Measurements from ENCODE around the gene TMEM11. TPM values are rescaled to one million over a fixed set of nuclear protein-coding genes. Genes with fewer than 3 reads are reported as not detected.
"Not testable (repeated sequence)": the region's sequence is repeated elsewhere in the genome, so short reads cannot be mapped to it uniquely, and the experiment has no call there.

TMEM11 gene
- total RNA-seq, 2 experiments from 2014 or later: 28.9 to 40.4 TPM

DNA sequence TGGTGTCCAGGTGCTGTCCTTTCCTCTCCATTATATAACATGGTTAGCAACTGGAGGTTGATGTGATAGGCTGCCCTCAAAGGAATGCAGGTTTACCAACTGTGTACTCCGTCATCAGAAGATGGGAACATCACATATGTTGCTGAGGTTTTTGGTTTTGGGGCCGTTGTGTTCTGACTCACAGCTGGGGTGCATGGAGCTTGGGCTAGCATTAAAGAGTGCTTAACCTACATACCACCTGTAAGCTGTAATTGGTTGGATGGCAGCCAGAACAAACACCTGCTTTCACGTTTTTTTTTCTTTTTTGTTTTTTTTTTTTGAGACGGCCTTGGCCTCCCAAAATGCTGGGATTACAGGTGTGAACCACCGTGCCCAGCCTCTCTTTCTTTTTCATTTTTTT is 20.9 kb downstream of the TMEM11 start:
- Mint-ChIP-seq H3K27me3 (no peaks in the 10 kb centered on the region), H3K4me3 (no peak overlapping the region), H3K4me1 (no peaks in the 10 kb centered on the region), H3K27ac (no peak overlapping the region), H3K36me3 (ENCODE audit: low read depth) (peaks cover 33% of the 10 kb centered on the region), H3K9me3 (ENCODE audit: low read depth) (no peaks in the 10 kb centered on the region)
- DNase-seq (peak; percentile 22), ATAC-seq (peak; percentile 42)
- ChIA-PET CTCF (interaction anchor here (1.1 kb wide), 1 partner anchor 312 kb away, joined by 3 read pairs; no protein-coding TSS in a partner anchor), POLR2A (interaction anchor here (0.6 kb wide), 1 partner anchor 248 kb away, joined by 8 read pairs; no protein-coding TSS in a partner anchor)
- intact Hi-C loops (cut with DNase I, micrococcal nuclease): no loop called here

DNA sequence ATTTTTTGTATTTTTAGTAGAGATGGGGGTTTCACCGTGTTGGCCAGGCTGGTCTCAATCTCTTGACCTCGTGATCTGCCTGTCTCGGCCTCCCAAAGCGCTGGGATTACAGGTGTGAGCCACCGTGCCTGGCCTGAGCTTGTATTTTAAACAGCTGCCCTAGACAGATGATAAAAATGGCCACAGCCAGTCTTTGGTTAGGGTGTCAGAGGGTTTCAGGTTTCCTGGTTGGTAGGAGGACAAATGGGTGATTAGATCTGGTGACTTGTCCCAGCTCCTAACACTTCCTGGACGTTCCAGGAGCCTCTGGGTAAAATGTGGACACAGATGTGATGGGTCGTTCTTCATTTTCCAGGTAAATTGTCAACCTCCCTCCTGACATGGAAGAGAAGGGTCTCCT is 21.5 kb downstream of the TMEM11 start:
- H3K27ac Mint-ChIP-seq; H3K4me3 Mint-ChIP-seq; H3K27me3 Mint-ChIP-seq; ATAC-seq; H3K4me1 Mint-ChIP-seq; intact Hi-C loops (cut with DNase I, micrococcal nuclease); DNase-seq; H3K9me3 Mint-ChIP-seq (ENCODE audit: low read depth): not testable (repeated sequence)
- POLR2A ChIA-PET: interaction anchor here (0.6 kb wide), 1 partner anchor 247 kb away, joined by 8 read pairs; no protein-coding TSS in a partner anchor
- CTCF ChIA-PET: interaction anchor here (1.1 kb wide), 1 partner anchor 312 kb away, joined by 3 read pairs; no protein-coding TSS in a partner anchor
- H3K36me3 Mint-ChIP-seq (ENCODE audit: low read depth): peaks cover 28% of the 10 kb centered on the region

DNA sequence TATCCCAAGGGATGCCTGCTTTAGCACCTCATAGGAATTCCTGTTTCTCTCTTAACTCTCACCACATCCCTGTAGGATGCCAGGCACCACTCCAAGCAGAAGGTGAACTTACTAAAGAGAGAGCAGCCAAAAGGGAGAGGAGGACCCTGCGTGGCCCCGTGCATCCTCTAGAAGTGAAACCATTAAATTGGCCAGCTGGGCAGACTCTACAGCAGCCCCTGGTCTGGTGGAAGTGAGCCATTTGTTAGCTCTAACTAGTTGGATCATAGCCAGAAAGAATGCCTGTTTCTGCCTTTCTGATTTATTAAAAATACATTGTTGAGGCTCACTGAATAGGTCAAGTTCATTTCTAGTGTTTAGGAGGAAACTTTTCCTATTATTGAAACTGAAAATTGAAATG is 22.3 kb downstream of the TMEM11 start:
- Mint-ChIP-seq H3K4me3 (no peak overlapping the region), H3K9me3 (ENCODE audit: low read depth) (no peaks in the 10 kb centered on the region), H3K27me3 (no peaks in the 10 kb centered on the region), H3K4me1 (no peaks in the 10 kb centered on the region), H3K27ac (no peak overlapping the region), H3K36me3 (ENCODE audit: low read depth) (peaks cover 21% of the 10 kb centered on the region)
- no peak for DNase-seq
- ChIA-PET CTCF (interaction anchor here (1.4 kb wide), 1 partner anchor 70 kb away, joined by 6 read pairs; no protein-coding TSS in a partner anchor), POLR2A (no interaction called here)
- ATAC-seq: no peak
- intact Hi-C loops (cut with DNase I, micrococcal nuclease): no loop called here

- Mint-ChIP-seq H3K4me3 (no peak overlapping the region), H3K27ac (no peak overlapping the region), H3K9me3 (ENCODE audit: low read depth) (no peaks in the 10 kb centered on the region), H3K27me3 (no peaks in the 10 kb centered on the region), H3K36me3 (ENCODE audit: low read depth) (peaks cover 20% of the 10 kb centered on the region), H3K4me1 (no peaks in the 10 kb centered on the region)
- ATAC-seq (no peak), DNase-seq (no peak)
- CTCF ChIA-PET: interaction anchor here (0.7 to 1.2 kb wide), 2 partner anchors 8 to 23 kb away, joined by 3 read pairs; no protein-coding TSS in a partner anchor
- intact Hi-C loops (cut with DNase I, micrococcal nuclease): no loop called here
- POLR2A ChIA-PET: interaction anchor here (0.6 kb wide), 1 partner anchor 306 kb away, joined by 4 read pairs; no protein-coding TSS in a partner anchor
These were observed 23.9 kb downstream of the TMEM11 start for GRCh38 chr17:21190078-21190477.

GRCh38 chr17:21189361-21189760 is 24.6 kb downstream of the TMEM11 start:
- Mint-ChIP-seq H3K36me3 (ENCODE audit: low read depth) (peaks cover 22% of the 10 kb centered on the region), H3K9me3 (ENCODE audit: low read depth) (no peaks in the 10 kb centered on the region), H3K27ac (no peak overlapping the region), H3K4me1 (no peaks in the 10 kb centered on the region), H3K4me3 (no peak overlapping the region), H3K27me3 (no peaks in the 10 kb centered on the region)
- ATAC-seq (no peak), DNase-seq (no peak)
- ChIA-PET POLR2A (no interaction called here), CTCF (interaction anchor here (0.7 to 1.2 kb wide), 2 partner anchors 8 to 24 kb away, joined by 3 read pairs; no protein-coding TSS in a partner anchor)
- intact Hi-C loops (cut with DNase I, micrococcal nuclease): no loop called here

DNA sequence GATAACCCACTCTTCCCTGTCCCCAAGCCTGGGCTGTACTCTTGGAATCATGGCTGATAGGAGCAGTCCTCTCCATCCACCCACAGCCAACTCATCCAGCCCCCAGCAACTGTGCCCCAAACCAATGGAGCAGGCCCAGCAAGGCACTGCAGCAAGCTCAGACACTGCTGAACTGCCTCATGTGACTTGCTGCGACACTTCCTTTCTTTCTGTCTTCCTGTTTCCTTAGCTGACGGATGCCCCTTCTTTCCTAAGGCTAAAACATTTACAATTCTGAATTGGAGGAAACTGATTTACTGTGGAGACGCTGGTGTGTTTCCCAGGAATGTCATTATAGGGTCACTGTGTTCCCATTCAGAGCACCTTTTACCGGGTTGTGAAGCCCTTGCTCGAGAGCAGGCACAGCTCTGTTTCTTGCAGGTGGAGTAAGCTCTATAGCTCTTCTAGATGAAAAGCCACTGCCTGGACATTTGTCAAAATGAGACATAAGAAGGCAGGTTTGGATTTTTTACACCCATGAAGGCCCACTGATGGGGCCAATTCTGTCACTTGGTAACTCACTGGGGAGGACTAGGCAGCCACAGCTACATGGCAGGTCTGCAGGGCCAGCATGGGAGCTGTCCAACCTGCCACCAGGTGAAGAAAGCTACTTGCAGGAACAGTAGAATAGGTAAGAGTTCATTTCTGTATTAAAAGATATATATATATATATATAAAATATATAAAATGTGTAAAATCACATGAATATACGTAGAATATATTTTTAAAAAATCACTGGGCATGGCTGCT is 27.4 kb downstream of the TMEM11 start:
- ChIA-PET POLR2A (no interaction called here), CTCF (interaction anchor here (0.8 kb wide), 1 partner anchor 15 kb away, joined by 4 read pairs; no protein-coding TSS in a partner anchor)

GRCh38 chr17:21185061-21185460 is 28.9 kb downstream of the TMEM11 start:
- no peak for DNase-seq
- Mint-ChIP-seq H3K4me3 (no peak overlapping the region), H3K9me3 (ENCODE audit: low read depth) (no peaks in the 10 kb centered on the region), H3K27me3 (no peaks in the 10 kb centered on the region), H3K4me1 (no peaks in the 10 kb centered on the region), H3K27ac (no peak overlapping the region), H3K36me3 (ENCODE audit: low read depth) (peaks cover 16% of the 10 kb centered on the region)
- intact Hi-C loops (cut with DNase I, micrococcal nuclease): no loop called here
- CTCF ChIA-PET: interaction anchor here (0.5 kb wide), 1 partner anchor 23 kb away, joined by 3 read pairs; no protein-coding TSS in a partner anchor
- ATAC-seq: no peak
- POLR2A ChIA-PET: no interaction called here

More for the DNA sequence above, 27.4 kb downstream of the TMEM11 start:
- H3K27ac Mint-ChIP-seq: no peak overlapping the region
- no peaks in the 10 kb centered on the region for H3K4me1 Mint-ChIP-seq
- H3K4me3 Mint-ChIP-seq: no peak overlapping the region
- no peak for ATAC-seq
- H3K9me3 Mint-ChIP-seq (ENCODE audit: low read depth): no peaks in the 10 kb centered on the region
- intact Hi-C loops (cut with DNase I, micrococcal nuclease): no loop called here
- H3K36me3 Mint-ChIP-seq (ENCODE audit: low read depth): peaks cover 24% of the 10 kb centered on the region
- no peak for DNase-seq
- no peaks in the 10 kb centered on the region for H3K27me3 Mint-ChIP-seq

DNA sequence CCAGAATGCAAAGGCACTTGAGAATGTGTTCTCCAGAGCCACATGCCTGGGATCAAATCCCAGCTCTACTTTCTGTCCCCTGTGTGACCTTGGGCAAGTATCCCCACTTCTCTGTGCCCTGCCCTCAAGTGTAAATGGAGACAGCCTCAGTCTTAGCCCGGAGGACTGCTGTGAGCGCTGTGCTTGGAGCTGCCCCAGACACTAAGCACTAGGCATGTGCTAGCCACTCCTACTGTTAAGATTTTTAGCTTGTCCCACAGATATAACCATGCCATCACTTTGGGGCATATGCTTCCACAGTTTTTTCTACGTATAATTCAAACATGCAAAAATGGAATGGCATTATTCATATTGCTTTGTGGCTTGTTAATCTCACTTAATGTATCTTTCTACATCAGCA is 29.4 kb downstream of the TMEM11 start:
- intact Hi-C loops (cut with DNase I, micrococcal nuclease): no loop called here
- no peak for ATAC-seq

DNA sequence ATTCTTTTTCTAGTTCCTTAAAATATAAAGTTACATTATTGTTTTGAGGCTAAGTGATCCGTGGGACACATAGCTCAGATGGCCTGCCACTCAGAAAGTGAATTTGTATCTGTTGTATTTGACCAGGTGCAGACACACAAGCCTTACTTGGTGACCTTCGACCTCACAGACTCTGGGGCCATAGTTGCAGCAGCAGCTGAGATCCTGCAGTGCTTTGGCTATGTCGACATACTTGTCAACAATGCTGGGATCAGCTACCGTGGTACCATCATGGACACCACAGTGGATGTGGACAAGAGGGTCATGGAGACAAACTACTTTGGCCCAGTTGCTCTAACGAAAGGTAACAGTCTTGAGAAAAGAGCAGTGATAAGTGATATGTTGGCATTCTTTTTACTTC is 30.5 kb downstream of the TMEM11 start:
- no peak overlapping the region for H3K27ac Mint-ChIP-seq
- intact Hi-C loops (cut with DNase I, micrococcal nuclease): no loop called here
- ChIA-PET POLR2A (no interaction called here), CTCF (interaction anchor here (0.7 kb wide), 1 partner anchor 47 kb away, joined by 3 read pairs; no protein-coding TSS in a partner anchor)
- H3K9me3 Mint-ChIP-seq (ENCODE audit: low read depth): no peaks in the 10 kb centered on the region
- ATAC-seq (no peak), DNase-seq (no peak)
- H3K27me3 Mint-ChIP-seq: no peaks in the 10 kb centered on the region
- no peaks in the 10 kb centered on the region for H3K4me1 Mint-ChIP-seq
- H3K4me3 Mint-ChIP-seq: no peak overlapping the region
- peaks cover 16% of the 10 kb centered on the region for H3K36me3 Mint-ChIP-seq (ENCODE audit: low read depth)

More for the DNA sequence above, 29.4 kb downstream of the TMEM11 start:
- H3K27ac Mint-ChIP-seq: no peak overlapping the region
- H3K9me3 Mint-ChIP-seq (ENCODE audit: low read depth): no peaks in the 10 kb centered on the region
- no peak for DNase-seq
- H3K4me1 Mint-ChIP-seq: no peaks in the 10 kb centered on the region
- ChIA-PET CTCF (no interaction called here), POLR2A (no interaction called here)
- H3K36me3 Mint-ChIP-seq (ENCODE audit: low read depth): peaks cover 16% of the 10 kb centered on the region
- H3K4me3 Mint-ChIP-seq: no peak overlapping the region
- no peaks in the 10 kb centered on the region for H3K27me3 Mint-ChIP-seq

GRCh38 chr17:21177854-21178600 is 35.9 kb downstream of the TMEM11 start:
- ChIA-PET POLR2A (no interaction called here), CTCF (interaction anchor here (0.5 kb wide), 1 partner anchor 1411 kb away, joined by 3 read pairs; no protein-coding TSS in a partner anchor)
- H3K4me1 Mint-ChIP-seq: no peaks in the 10 kb centered on the region
- ATAC-seq (no peak), DNase-seq (no peak)
- no peak overlapping the region for H3K27ac Mint-ChIP-seq
- no peaks in the 10 kb centered on the region for H3K27me3 Mint-ChIP-seq
- no peaks in the 10 kb centered on the region for H3K9me3 Mint-ChIP-seq (ENCODE audit: low read depth)
- intact Hi-C loops (cut with DNase I, micrococcal nuclease): no loop called here
- H3K4me3 Mint-ChIP-seq: no peak overlapping the region
- H3K36me3 Mint-ChIP-seq (ENCODE audit: low read depth): peaks cover 12% of the 10 kb centered on the region

DNA sequence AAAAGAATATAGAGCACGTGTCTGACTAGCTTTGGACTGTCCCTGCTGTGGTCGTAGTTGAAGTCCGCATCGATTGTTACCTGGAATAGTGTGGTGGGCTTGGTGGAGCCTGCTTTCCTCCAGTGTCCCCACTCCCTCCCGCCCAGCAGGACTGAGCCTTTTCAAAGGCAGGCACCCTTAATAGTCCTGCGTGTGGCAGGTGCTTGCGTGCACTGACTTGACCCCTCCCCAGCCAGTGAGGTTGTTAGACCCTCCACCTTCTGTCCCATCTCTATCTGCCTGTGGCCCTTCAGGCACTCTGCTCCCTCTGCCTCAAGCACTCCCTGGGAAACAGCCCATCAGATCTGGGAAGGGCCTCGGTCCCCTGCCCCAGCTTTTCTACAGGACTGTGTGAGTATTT is 36.6 kb downstream of the TMEM11 start:
- ChIA-PET CTCF (interaction anchor here (0.5 kb wide), 1 partner anchor 1411 kb away, joined by 3 read pairs; no protein-coding TSS in a partner anchor), POLR2A (no interaction called here)
- Mint-ChIP-seq H3K9me3 (ENCODE audit: low read depth) (no peaks in the 10 kb centered on the region), H3K4me3 (no peak overlapping the region), H3K27me3 (no peaks in the 10 kb centered on the region), H3K27ac (no peak overlapping the region), H3K36me3 (ENCODE audit: low read depth) (peaks cover 12% of the 10 kb centered on the region), H3K4me1 (no peaks in the 10 kb centered on the region)
- no peak for ATAC-seq
- no peak for DNase-seq
- intact Hi-C loops (cut with DNase I, micrococcal nuclease): no loop called here

Measured in activated CD4-positive, alpha-beta T cell treated with anti-CD3 and anti-CD28 coated beads for 36 hours (primary cell).